CD4-positive, alpha-beta T cell (primary cell): ENCODE data around the gene EGFL8. TPM values are rescaled to one million over a fixed set of nuclear protein-coding genes. Genes with fewer than 3 reads are reported as not detected.

Experiments
- ATAC-seq: fragments of 200-7000 bp; cut with Tn5 transposase; one replicate; pipeline ENCODE4 v1.10.0; 2022; ENCODE audit warnings: mild to moderate bottlenecking; ENCODE audit not compliant: poor library complexity
- CTCF ChIA-PET: fragments of 350-600 bp; sonication (Branson Sonifier 250); formaldehyde crosslinking; loops from one replicate; lab custom pipeline; 2021; ENCODE audit warnings: antibody characterized with exemption, inconsistent platforms; lab: Charles Lee
- POLR2A ChIA-PET: fragments of 350-600 bp; sonication (Branson Sonifier 250); formaldehyde crosslinking; loops from one replicate; lab custom pipeline; 2021; ENCODE audit warnings: antibody characterized with exemption, inconsistent platforms; lab: Charles Lee
- DNase-seq, 14 experiments: peaks; one replicate each; pipeline ENCODE4 v3.0.0-alpha.2; 2013 to 2020; ENCODE audit warnings: mixed read lengths in 2 of 14
- H3K27ac ChIP-seq, 2 donors: one replicate each; pipeline versions ENCODE4 v1.5.1 to v1.7.0; 2013; ENCODE audit warnings: low read length in 2 of 2, low read depth in 1 of 2, mild to moderate bottlenecking in 1 of 2
- H3K27me3 ChIP-seq, 2 experiments: 1 replicate in 1 of 2; 2 replicates in 1 of 2; pipeline versions ENCODE4 v1.6.1 to v1.7.0; 2013; ENCODE audit warnings: low read length in 2 of 2, control low read depth in 1 of 2, mild to moderate bottlenecking in 1 of 2, moderate library complexity in 1 of 2; ENCODE audit not compliant: insufficient read depth in 2 of 2, control insufficient read depth in 1 of 2
- H3K36me3 ChIP-seq: one replicate; pipeline ENCODE4 v1.6.1; 2013; ENCODE audit warnings: low read length, control low read depth; ENCODE audit not compliant: insufficient read depth
- H3K4me1 ChIP-seq: one replicate; pipeline ENCODE4 v1.6.1; 2013; ENCODE audit warnings: low read length, control low read depth; ENCODE audit not compliant: insufficient read depth
- H3K4me3 ChIP-seq: one replicate; pipeline ENCODE4 v1.5.1; 2013; ENCODE audit warnings: mild to moderate bottlenecking, low read length, moderate library complexity
- H3K9me3 ChIP-seq, 2 experiments: 1 replicate in 1 of 2; 2 replicates in 1 of 2; pipeline versions ENCODE4 v1.6.1 to v1.7.0; 2013; ENCODE audit warnings: low read length in 2 of 2, mild to moderate bottlenecking in 2 of 2, control low read depth in 1 of 2, moderate library complexity in 1 of 2; ENCODE audit not compliant: control insufficient read depth in 1 of 2, insufficient read depth in 1 of 2
- H3K27ac Mint-ChIP-seq: one replicate; pipeline ENCODE4 v1.8.0; 2020; ENCODE audit warnings: mixed read lengths
- H3K27me3 Mint-ChIP-seq: one replicate; pipeline ENCODE4 v1.8.0; 2021; ENCODE audit warnings: mixed read lengths
- H3K36me3 Mint-ChIP-seq: one replicate; pipeline ENCODE4 v1.8.0; 2021; ENCODE audit warnings: low read depth, mixed read lengths
- H3K4me1 Mint-ChIP-seq: one replicate; pipeline ENCODE4 v1.8.0; 2021; ENCODE audit warnings: low read depth, mixed read lengths
- H3K4me3 Mint-ChIP-seq: one replicate; pipeline ENCODE4 v1.8.0; 2020; ENCODE audit warnings: mild to moderate bottlenecking, mixed read lengths
- H3K9me3 Mint-ChIP-seq: one replicate; pipeline ENCODE4 v1.8.0; 2020; ENCODE audit warnings: mixed read lengths
- CTCF ChIP-seq: fragments of 200-600 bp; IDR thresholded peaks from one replicate; pipeline ENCODE4 v1.8.0; 2022; ENCODE audit warnings: antibody characterized with exemption, mild to moderate bottlenecking
- intact Hi-C, 2 experiments: fragments of 100-400 bp; cut with DNase I in 1 of 2; cut with micrococcal nuclease in 1 of 2; formaldehyde crosslinking; loops; one replicate each; pipeline versions ENCODE4 v1.15.1 to v1.9.0; 2023 to 2025; cut with DNase I, micrococcal nuclease
- microRNA-seq: library from miRNA; unstranded; fragments of <30 nt; microRNA quantifications from one replicate; pipeline ENCODE4 v1.2.0, GENCODE V29; 2021; ENCODE audit warnings: borderline microRNAs expressed, borderline replicate concordance
- total RNA-seq, 174 experiments: library from RNA in 2 of 174; stranded (reverse) in 2 of 174; gene quantifications; one replicate each; pipeline ENCODE4 v1.2.3 and lab custom pipeline; 2021 to 2026

Gene EGFL8
- total RNA-seq, 2 experiments from 2014 or later, result 13.1 to 13.8 TPM

- no peak overlapping the region for H3K27ac Mint-ChIP-seq
- no peaks in the 10 kb centered on the region for H3K36me3 Mint-ChIP-seq
- CTCF ChIA-PET, result no interaction called here
Observed at GRCh38 chr6:32216998-32217397, 52.6 kb downstream of the EGFL8 start.

More at GRCh38 chr6:32216998-32217397, 52.6 kb downstream of the EGFL8 start:
- POLR2A ChIA-PET, result no interaction called here
- intact Hi-C loops, result no loop called here
- Histone ChIP-seq H3K4me1 (no peaks in the 10 kb centered on the region), H3K9me3 (no peaks in the 10 kb centered on the region), H3K36me3 (no peaks in the 10 kb centered on the region), H3K4me3 (no peak overlapping the region), H3K27me3 (peaks cover 0 to 3% of the 10 kb centered on the region in 2 experiments), H3K27ac (no peak overlapping the region)
- Mint-ChIP-seq H3K9me3 (no peaks in the 10 kb centered on the region), H3K27me3 (no peaks in the 10 kb centered on the region), H3K4me3 (no peak overlapping the region), H3K4me1 (peaks cover under 1% of the 10 kb centered on the region)
- no peak for TF ChIP-seq CTCF
- ATAC-seq (no peak), DNase-seq (no peak)

Small RNAs within 50 kb of the gene (microRNA-seq; reads per million reads assigned to microRNA genes)
- not detected for gene MIR6721
- gene MIR6833, result not detected

Other genes with a start within 250 kb of the EGFL8 start
- 1 to 10 TPM; 1.4 to 2.3 TPM for gene C2, start 236.9 kb upstream of the EGFL8 start, total RNA-seq
- gene CFB, start 218.5 kb upstream of the EGFL8 start, total RNA-seq, result 1 to 10 TPM; 1.5 to 2.2 TPM
- 10 to 100 TPM; 53.8 to 58.2 TPM for gene NELFE, start 205.6 kb upstream of the EGFL8 start, total RNA-seq
- 100 to 1,000 TPM; 133 to 141 TPM for gene SKIC2, start 205.4 kb upstream of the EGFL8 start, total RNA-seq
- gene DXO, start 192.5 kb upstream of the EGFL8 start, total RNA-seq, result 10 to 100 TPM; 30.0 to 31.1 TPM
- 1 to 10 TPM; 4.2 TPM for gene C4A, start 182.5 kb upstream of the EGFL8 start, total RNA-seq
- gene C4B, start 149.8 kb upstream of the EGFL8 start, total RNA-seq, result 1 to 10 TPM; 3.0 to 4.0 TPM
- under 1 TPM; 0.17 to 0.36 TPM for gene CYP21A2, start 126.2 kb upstream of the EGFL8 start, total RNA-seq
- 1 to 10 TPM; 8.3 to 9.0 TPM for gene TNXB, start 55.3 kb upstream of the EGFL8 start, total RNA-seq
- 10 to 100 TPM; 72.2 to 75.6 TPM for gene ATF6B, start 36.3 kb upstream of the EGFL8 start, total RNA-seq
- gene FKBPL, start 34.3 kb upstream of the EGFL8 start, total RNA-seq, result under 1 TPM; 0.66 to 0.73 TPM
- 1 to 10 TPM; 2.6 to 3.2 TPM for gene PRRT1, start 12.7 kb upstream of the EGFL8 start, total RNA-seq
- 1 to 10 TPM; 8.7 to 8.9 TPM for gene PPT2, start 10.5 kb upstream of the EGFL8 start, total RNA-seq
- gene AGPAT1, start 11.5 kb downstream of the EGFL8 start, total RNA-seq, result 10 to 100 TPM; 13.2 to 13.3 TPM
- 1 to 10 TPM; 9.6 to 9.9 TPM for gene RNF5, start 13.8 kb downstream of the EGFL8 start, total RNA-seq
- 10 to 100 TPM; 23.5 to 27.0 TPM for gene AGER, start 19.7 kb downstream of the EGFL8 start, total RNA-seq
- 10 to 100 TPM; 62.0 to 65.6 TPM for gene PBX2, start 25.6 kb downstream of the EGFL8 start, total RNA-seq
- 100 to 1,000 TPM; 190 to 202 TPM for gene GPSM3, start 28.0 kb downstream of the EGFL8 start, total RNA-seq
- gene NOTCH4, start 59.5 kb downstream of the EGFL8 start, total RNA-seq, result under 1 TPM; 0.47 to 0.53 TPM
- gene TSBP1, start 207.3 kb downstream of the EGFL8 start, total RNA-seq, result not detected
- gene BTNL2, start 242.6 kb downstream of the EGFL8 start, total RNA-seq, result not detected